Brain microvascular endothelial cell (primary cell): ENCODE data around the gene HCK.
"Not testable (repeated sequence)": the region's sequence is repeated elsewhere in the genome, so short reads cannot be mapped to it uniquely, and the experiment has no call there.

Source experiments
- DNase-seq: peaks from one replicate; pipeline ENCODE4 v3.0.0-alpha.2; 2020
- H3K27ac ChIP-seq: fragments of 250-450 bp; sonication (Bioruptor Pico); 2 replicates; pipeline ENCODE4 v1.5.1; 2020; ENCODE audit warnings: mild to moderate bottlenecking, moderate library complexity
- H3K27me3 ChIP-seq: fragments of 250-450 bp; sonication (Bioruptor Pico); replicated peaks from 2 replicates; pipeline ENCODE4 v1.5.1; 2020; ENCODE audit warnings: mild to moderate bottlenecking
- H3K36me3 ChIP-seq: fragments of 250-450 bp; sonication (Bioruptor Pico); replicated peaks from 2 replicates; pipeline ENCODE4 v1.5.1; 2020; ENCODE audit warnings: mild to moderate bottlenecking
- H3K4me3 ChIP-seq: 2 replicates; pipeline ENCODE4 v1.5.1; 2011; ENCODE audit warnings: low read depth, mild to moderate bottlenecking, control low read depth, low read length, moderate library complexity
- CTCF ChIP-seq: IDR thresholded peaks from 2 replicates; pipeline ENCODE4 v1.5.1; 2011; ENCODE audit warnings: low read depth, mild to moderate bottlenecking, moderate library complexity, low read length, control low read depth, inconsistent platforms; ENCODE audit errors: missing control alignments
- in situ Hi-C: cut with HindIII; loops from 2 replicates; pipeline ENCODE4 v1.10.0; 2017; ENCODE audit warnings: low sequenced_read_pairs, low pct_ligation_motif_present

HCK gene

DNA sequence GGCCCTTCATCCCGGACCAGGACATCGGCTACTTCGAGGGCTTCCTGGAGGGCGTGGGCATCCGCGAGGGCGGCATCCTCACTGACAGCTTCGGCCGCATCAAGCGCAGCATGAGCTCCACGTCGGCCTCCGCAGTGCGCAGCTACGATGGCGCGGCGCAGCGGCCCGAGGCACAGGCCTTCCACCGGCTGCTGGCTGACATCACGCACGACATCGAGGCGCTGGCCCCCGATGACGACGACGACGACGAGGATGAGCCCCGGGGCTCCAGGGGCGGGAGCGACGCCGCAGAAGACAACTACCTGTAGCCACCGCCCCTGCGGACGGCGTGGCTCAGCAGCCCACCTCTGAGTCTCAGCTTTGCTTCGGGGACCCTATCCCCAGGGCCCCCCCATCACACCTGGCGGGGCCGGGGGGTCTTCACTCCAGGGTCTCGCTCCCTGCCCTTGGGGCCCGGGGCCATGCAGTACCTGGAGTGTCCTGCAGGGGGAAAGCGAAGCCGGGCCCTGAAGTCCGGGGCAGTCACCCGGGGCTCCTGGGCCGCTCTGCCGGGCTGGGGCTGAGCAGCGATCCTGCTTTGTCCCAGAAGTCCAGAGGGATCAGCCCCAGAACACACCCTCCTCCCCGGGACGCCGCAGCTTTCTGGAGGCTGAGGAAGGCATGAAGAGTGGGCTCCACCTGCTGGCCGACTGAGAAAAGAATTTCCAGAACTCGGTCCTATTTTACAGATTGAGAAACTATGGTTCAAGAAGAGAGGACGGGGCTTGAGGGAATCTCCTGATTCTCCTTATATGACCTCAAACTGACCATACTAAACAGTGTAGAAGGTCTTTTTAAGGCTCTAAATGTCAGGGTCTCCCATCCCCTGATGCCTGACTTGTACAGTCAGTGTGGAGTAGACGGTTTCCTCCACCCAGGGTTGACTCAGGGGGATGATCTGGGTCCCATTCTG lies 20.8 kb upstream of the HCK start:
- H3K4me3 ChIP-seq = no peak overlapping the region
- TF ChIP-seq CTCF = peak; percentile 91
- in situ Hi-C loops = no loop called here
- peak; percentile 69 for DNase-seq
- H3K27me3 ChIP-seq = peaks cover 31% of the 10 kb centered on the region
- no peak overlapping the region for H3K27ac ChIP-seq
- no peaks in the 10 kb centered on the region for H3K36me3 ChIP-seq

DNA sequence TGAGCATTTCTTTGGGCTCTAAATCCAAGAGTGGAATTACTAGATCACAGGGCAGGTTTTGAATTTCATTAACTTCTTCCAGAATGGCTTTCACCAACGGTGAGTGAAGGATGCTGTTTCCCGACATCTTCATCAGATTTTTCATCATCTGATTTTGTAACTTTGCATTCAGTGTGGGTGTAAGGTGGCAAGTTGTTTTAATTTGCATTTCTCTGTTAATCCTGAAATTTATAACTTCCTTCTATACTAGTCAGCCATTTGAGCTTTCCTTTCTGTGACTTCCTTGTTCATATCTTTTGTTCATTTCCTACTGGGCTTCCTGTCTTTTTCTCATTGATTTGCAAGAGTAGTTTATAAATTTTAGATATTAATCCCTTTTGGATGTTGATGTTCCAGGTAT lies 18.7 kb upstream of the HCK start:
- in situ Hi-C loops = no loop called here
- Histone ChIP-seq H3K4me3 (no peak overlapping the region), H3K27me3 (peaks cover 31% of the 10 kb centered on the region), H3K27ac (no peak overlapping the region), H3K36me3 (no peaks in the 10 kb centered on the region)
- no peak for TF ChIP-seq CTCF
- no peak for DNase-seq

DNA sequence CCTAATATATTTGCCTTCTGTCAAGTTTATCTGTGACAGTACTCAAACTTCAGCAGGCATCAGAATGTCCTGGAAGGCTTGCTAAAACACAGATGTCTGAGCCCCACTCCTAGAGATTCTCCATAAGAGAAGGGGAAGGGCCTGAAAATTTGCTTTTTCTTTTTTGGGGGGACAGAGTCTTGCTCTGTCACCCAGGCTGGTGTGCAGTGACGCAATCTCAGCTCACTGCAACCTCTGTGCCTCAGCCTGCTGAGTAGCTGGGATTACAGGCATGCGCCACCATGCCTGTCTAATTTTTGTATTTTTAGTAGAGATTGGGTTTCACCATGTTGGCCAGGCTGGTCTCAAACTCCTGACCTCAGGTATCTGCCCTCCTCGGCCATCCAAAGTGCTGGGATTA lies 18.3 kb upstream of the HCK start:
- H3K27me3 ChIP-seq = peaks cover 31% of the 10 kb centered on the region
- not testable (repeated sequence) for H3K27ac ChIP-seq, H3K36me3 ChIP-seq

GRCh38 chr20:32034581-32035425 lies 17.2 kb upstream of the HCK start:
- DNase-seq = no peak
- in situ Hi-C loops = no loop called here
- no peak overlapping the region for H3K27ac ChIP-seq

More for the DNA sequence above, 18.3 kb upstream of the HCK start:
- in situ Hi-C loops, DNase-seq, H3K4me3 ChIP-seq: not testable (repeated sequence)

DNA sequence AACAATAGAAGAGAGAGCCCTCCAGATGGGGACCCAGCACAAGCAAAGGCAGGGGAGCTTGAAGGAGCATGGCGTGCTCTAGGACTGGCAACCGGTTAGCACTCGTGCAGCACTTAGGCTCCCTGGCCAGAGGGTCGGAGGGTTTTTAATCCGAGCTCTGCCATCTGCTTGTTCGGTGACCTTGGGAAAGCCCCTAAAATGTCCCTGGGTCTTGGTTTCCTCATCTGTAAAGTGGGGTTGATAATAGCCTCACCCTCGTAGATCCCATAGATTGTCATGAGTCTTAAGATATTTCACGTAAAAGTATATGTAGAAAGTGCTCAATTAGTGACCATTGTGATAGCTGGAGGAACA lies 16.6 kb upstream of the HCK start:
- no peak overlapping the region for H3K4me3 ChIP-seq

More at GRCh38 chr20:32034581-32035425, 17.2 kb upstream of the HCK start:
- H3K27me3 ChIP-seq = peaks cover 31% of the 10 kb centered on the region
- TF ChIP-seq CTCF = peak; percentile 24
- no peak overlapping the region for H3K4me3 ChIP-seq
- no peaks in the 10 kb centered on the region for H3K36me3 ChIP-seq

More for the DNA sequence above, 16.6 kb upstream of the HCK start:
- Histone ChIP-seq H3K36me3 (no peaks in the 10 kb centered on the region), H3K27ac (no peak overlapping the region), H3K27me3 (peaks cover 31% of the 10 kb centered on the region)
- in situ Hi-C loops = no loop called here
- DNase-seq = no peak
- TF ChIP-seq CTCF = no peak
